OCI-LY3 (cell line): ENCODE results near the gene C10orf90.

Source experiments
- CTCF ChIP-seq: fragments of 200-600, 300-600 bp; sonication (generic); IDR thresholded peaks from 2 replicates; pipeline ENCODE4 v1.5.1; 2014; ENCODE audit warnings: antibody characterized with exemption, low read length, low read depth
- EZH2phosphoT487 ChIP-seq: fragments of 200-600 bp; shearing (Covaris generic); IDR thresholded peaks from 2 replicates; pipeline ENCODE4 v1.6.1; 2018; ENCODE audit warnings: antibody characterized with exemption, mixed run types, low read depth

GRCh38 chr10:126686719-126687118, 16.2 kb upstream of the C10orf90 start:
- TF ChIP-seq CTCF (no peak), EZH2phosphoT487 (no peak)
